K562 (cell line): ENCODE measurements around the gene PDGFD. TPM values are rescaled to one million over a fixed set of nuclear protein-coding genes. Genes with fewer than 3 reads are reported as not detected.

Experiments used
- ATAC-seq: fragments of 200-7000 bp; cut with Tn5 transposase; 3 replicates; pipeline ENCODE4 v1.9.1; 2020; ENCODE audit warnings: moderate library complexity
- BruUV-seq: library from RNA; stranded (reverse); fragments of 400-500 nt; replicated peaks from 2 replicates; lab custom pipeline; 2021; lab: Mats Ljungman, UMichigan
- CTCF ChIA-PET: fragments of 300-600 bp; formaldehyde crosslinking; extraction: SDS; loops from one replicate; lab custom pipeline; 2021; ENCODE audit warnings: low intra/inter-chr PET ratio; lab: Yijun Ruan, JAX
- POLR2A ChIA-PET: fragments of 300-600, 350-650 bp; sonication (Branson Sonifier 250); formaldehyde crosslinking; extraction: SDS; loops from one replicate; lab custom pipeline; 2021; ENCODE audit warnings: antibody characterized with exemption, inconsistent platforms; lab: Yijun Ruan, JAX
- DNase-seq, 4 experiments: peaks; one replicate each; pipeline versions ENCODE4 v3.0.0 to v3.0.0-alpha.2; 2011 to 2018; ENCODE audit warnings: low spot score in 3 of 4, mixed read lengths in 3 of 4; ENCODE audit errors: extremely low read depth in 1 of 4
- FAIRE-seq: peaks from 2 replicates; lab custom pipeline; 2011; peaks lifted over from hg19 to GRCh38; lab: Jason Lieb, UNC
- H2AFZ ChIP-seq: 2 replicates; pipeline ENCODE4 v1.6.0; 2011; ENCODE audit warnings: low read depth, low read length, control low read depth, inconsistent platforms
- H3K27ac ChIP-seq: fragments of 200-600 bp; 3 replicates; pipeline ENCODE4 v1.8.0; 2011; ENCODE audit warnings: low read depth, mild to moderate bottlenecking, control low read depth, inconsistent platforms, low read length, moderate library complexity, mixed read lengths; ENCODE audit errors: extremely low read depth
- H3K27me3 ChIP-seq, 2 experiments: fragments of 300-600 bp in 1 of 2; 2 replicates in 1 of 2; 3 replicates in 1 of 2; pipeline versions ENCODE4 v1.6.0 to v1.8.0; 2011; ENCODE audit warnings: inconsistent platforms in 2 of 2, low read length in 2 of 2, mild to moderate bottlenecking in 1 of 2, mixed read lengths in 1 of 2, moderate library complexity in 1 of 2; ENCODE audit not compliant: control insufficient read depth in 2 of 2, insufficient read depth in 2 of 2
- H3K36me3 ChIP-seq: fragments of 300-600 bp; 3 replicates; pipeline ENCODE4 v1.8.0; 2011; ENCODE audit warnings: mild to moderate bottlenecking, low read length, inconsistent platforms; ENCODE audit not compliant: control insufficient read depth, insufficient read depth
- H3K4me1 ChIP-seq, 2 experiments: fragments of 200-600 bp in 1 of 2; replicated peaks in 1 of 2; 2 replicates in 1 of 2; 3 replicates in 1 of 2; pipeline versions ENCODE4 v1.5.1 to v1.8.0; 2011; ENCODE audit warnings: inconsistent platforms in 2 of 2, low read length in 2 of 2, mild to moderate bottlenecking in 1 of 2, mixed read lengths in 1 of 2, moderate library complexity in 1 of 2; ENCODE audit not compliant: control insufficient read depth in 2 of 2, insufficient read depth in 2 of 2
- H3K4me2 ChIP-seq: 2 replicates; pipeline ENCODE4 v1.6.1; 2011; ENCODE audit warnings: low read length, control low read depth, inconsistent platforms, mixed read lengths; ENCODE audit not compliant: insufficient read depth
- H3K4me3 ChIP-seq: fragments of 200-600 bp; sonication (generic), shearing (Covaris generic); 2 replicates; pipeline ENCODE4 v1.5.1; 2016; ENCODE audit warnings: control low read depth, inconsistent platforms
- H3K79me2 ChIP-seq: fragments of 200-600 bp; 3 replicates; pipeline ENCODE4 v1.8.0; 2011; ENCODE audit warnings: low read length, inconsistent platforms; ENCODE audit not compliant: control insufficient read depth, insufficient read depth
- H3K9ac ChIP-seq, 2 experiments: 2 replicates each; pipeline versions ENCODE4 v1.6.0 to v1.6.1; 2011; ENCODE audit warnings: low read depth in 2 of 2, low read length in 2 of 2, control low read depth in 1 of 2, inconsistent platforms in 1 of 2, mild to moderate bottlenecking in 1 of 2, mixed read lengths in 1 of 2; ENCODE audit not compliant: insufficient read depth in 1 of 2
- H3K9me1 ChIP-seq: one replicate; pipeline ENCODE4 v1.6.0; 2011; ENCODE audit warnings: inconsistent platforms, mild to moderate bottlenecking, low read length, moderate library complexity; ENCODE audit not compliant: control insufficient read depth, insufficient read depth
- H3K9me3 ChIP-seq: replicated peaks from 2 replicates; pipeline ENCODE4 v1.5.1; 2011; ENCODE audit warnings: low read depth, low read length, inconsistent platforms; ENCODE audit not compliant: control insufficient read depth, insufficient read depth
- H4K20me1 ChIP-seq: replicated peaks from 2 replicates; pipeline ENCODE4 v1.6.1; 2011; ENCODE audit warnings: low read length, inconsistent platforms, mixed read lengths; ENCODE audit not compliant: control insufficient read depth, insufficient read depth
- CBX1 ChIP-seq: sonication (generic); IDR thresholded peaks from 2 replicates; pipeline ENCODE4 v1.6.1; 2016; ENCODE audit warnings: antibody characterized with exemption, low read depth, mild to moderate bottlenecking
- CREBBP ChIP-seq: IDR thresholded peaks from one replicate; pipeline ENCODE4 v1.6.1; 2012; ENCODE audit warnings: low read depth, mild to moderate bottlenecking, control low read depth, inconsistent platforms, low read length
- CTBP1 ChIP-seq: fragments of 450-650 bp; IDR thresholded peaks from 2 replicates; pipeline ENCODE4 v1.6.1; 2016; ENCODE audit warnings: borderline replicate concordance
- EGR1 ChIP-seq: fragments of 450-650 bp; conservative IDR thresholded peaks from 2 replicates; pipeline ENCODE4 v1.6.1; 2017; ENCODE audit warnings: mild to moderate bottlenecking
- FOXJ3 ChIP-seq: sonication (generic); formaldehyde crosslinking; IDR thresholded peaks from 2 replicates; pipeline ENCODE4 v1.4.0; 2020; ENCODE audit warnings: mild to moderate bottlenecking, missing genetic modification reagents
- GTF2B ChIP-seq: IDR thresholded peaks from 2 replicates; pipeline ENCODE4 v1.6.1; 2011; ENCODE audit not compliant: insufficient read length; ENCODE audit errors: extremely low read depth
- IRF2 ChIP-seq: sonication (generic); formaldehyde crosslinking; IDR thresholded peaks from 2 replicates; pipeline ENCODE4 v1.8.1; 2022; ENCODE audit warnings: mild to moderate bottlenecking, missing genetic modification reagents
- KLF13 ChIP-seq: fragments of 450-650 bp; IDR thresholded peaks from 2 replicates; pipeline ENCODE4 v1.6.1; 2016; ENCODE audit warnings: missing genetic modification characterization, low read depth, mild to moderate bottlenecking, missing compliant biosample characterization, moderate library complexity, borderline replicate concordance
- MECOM ChIP-seq: fragments of 250-450 bp; sonication (Bioruptor Pico); IDR thresholded peaks from 2 replicates; pipeline ENCODE4 v1.8.0; 2022; ENCODE audit warnings: inconsistent platforms
- RBM15 ChIP-seq: fragments of 200-400 bp; formaldehyde crosslinking; IDR thresholded peaks from 2 replicates; pipeline ENCODE4 v1.6.1; 2018; ENCODE audit warnings: mild to moderate bottlenecking, low read length, moderate library complexity; ENCODE audit not compliant: insufficient read depth
- RREB1 ChIP-seq: fragments of 250-450 bp; sonication (Bioruptor Pico); IDR thresholded peaks from 2 replicates; pipeline ENCODE4 v1.4.0; 2020
- TCF7 ChIP-seq: sonication (generic); IDR thresholded peaks from 2 replicates; pipeline ENCODE4 v1.6.1; 2016; ENCODE audit warnings: antibody characterized with exemption, borderline replicate concordance
- WHSC1 ChIP-seq: IDR thresholded peaks from one replicate; pipeline ENCODE4 v1.6.1; 2012; ENCODE audit warnings: low read length, control low read depth, inconsistent platforms
- XRCC5 ChIP-seq: fragments of 200-400 bp; formaldehyde crosslinking; IDR thresholded peaks from 2 replicates; pipeline ENCODE4 v1.6.1; 2017; ENCODE audit warnings: low read depth, mild to moderate bottlenecking, low read length
- ZNF174 ChIP-seq: fragments of 250-450 bp; sonication (Bioruptor Pico); IDR thresholded peaks from 2 replicates; pipeline ENCODE4 v1.4.0; 2020; ENCODE audit warnings: mild to moderate bottlenecking
- ZNF639 ChIP-seq, 2 experiments: fragments of 200-800 bp in 1 of 2; sonication (Bioruptor generic) in 1 of 2; sonication (generic) in 1 of 2; formaldehyde crosslinking in 1 of 2; IDR thresholded peaks in 1 of 2; conservative IDR thresholded peaks in 1 of 2; 2 replicates each; pipeline versions ENCODE4 v1.5.0 to v1.6.1; 2016 to 2020; ENCODE audit warnings: missing compliant biosample characterization in 1 of 2, missing genetic modification characterization in 1 of 2, missing genetic modification reagents in 1 of 2
- ZNF707 ChIP-seq: fragments of 250-450 bp; sonication (Bioruptor Pico); conservative IDR thresholded peaks from 2 replicates; pipeline ENCODE4 v1.8.0; 2022; ENCODE audit warnings: inconsistent platforms, mild to moderate bottlenecking, moderate library complexity
- WGBS: fragments of 100-300 bp; shearing (Covaris generic); methylation state at CpG from one replicate; pipeline ENCODE4 v1.1.6; 2016; ENCODE audit warnings: low coverage, mixed read lengths; ENCODE audit not compliant: insufficient coverage; ENCODE audit errors: missing lambda C conversion rate; 5-methylcytosine and 5-hydroxymethylcytosine counted together
- in situ Hi-C: fragments of 300-500 bp; cut with MboI; formaldehyde crosslinking; loops from 4 replicates; pipeline ENCODE4 v1.15.0; 2018; ENCODE audit warnings: inconsistent platforms, mixed read lengths
- intact Hi-C: fragments of 100-400 bp; cut with micrococcal nuclease; formaldehyde crosslinking; loops from 2 replicates; pipeline ENCODE4 v1.14.2; 2022
- polyA plus RNA-seq, 8 experiments: library from polyadenylated mRNA; depleted of rRNA in 4 of 8; stranded (reverse) in 5 of 8; unstranded in 3 of 8; fragments of >200 nt; fragmentation: Nextera tagmentation in 2 of 8; fragmentation: Illumina TruSeq in 1 of 8; extraction: Ambion mirVana in 2 of 8; extraction: Trizol in 1 of 8; gene quantifications; 2 replicates each; pipeline versions ENCODE4 v1.2.1 to v1.2.3, GENCODE V29; 2011 to 2014; ENCODE audit warnings: inconsistent platforms in 1 of 8, missing spikeins in 1 of 8
- total RNA-seq, 7 experiments: library from RNA; depleted of rRNA in 6 of 7; stranded (reverse); fragments of >200 nt in 6 of 7; fragmentation: Illumina TruSeq in 2 of 7; extraction: Trizol in 2 of 7; gene quantifications; 2 replicates each; pipeline versions ENCODE4 v1.2.1 to v1.2.3, GENCODE V29; 2011 to 2021; ENCODE audit warnings: low replicate concordance in 1 of 7

Gene PDGFD
- total and polyA plus RNA-seq, 9 of the 15 experiments (the other 6 are each of a cell fraction or from before 2014, with no cell fraction given) = 0.11 TPM; not detected in 8

- DNase-seq (no peak), ATAC-seq (no peak), FAIRE-seq (no peak)
- Histone ChIP-seq H2AFZ (no peak overlapping the region), H3K9me3 (no peaks in the 10 kb centered on the region), H4K20me1 (no peaks in the 10 kb centered on the region), H3K4me1 (no peaks in the 10 kb centered on the region), H3K4me2 (no peak overlapping the region), H3K9ac (no peak overlapping the region), H3K27ac (no peak overlapping the region), H3K79me2 (no peaks in the 10 kb centered on the region), H3K9me1 (no peaks in the 10 kb centered on the region), H3K4me3 (no peak overlapping the region), H3K36me3 (no peaks in the 10 kb centered on the region), H3K27me3 (no peaks in the 10 kb centered on the region)
- no TSS peak for BruUV-seq
- WGBS = 7% methylated on average over 3 of the region's 3 CpGs
- in situ Hi-C loops (no loop called here), intact Hi-C loops (no loop called here)
- POLR2A ChIA-PET = no interaction called here
- CTCF ChIA-PET = no interaction called here
- TF ChIP-seq ZNF174 (CRISPR knock-in tag) (no peak), ZNF707 (CRISPR knock-in tag) (no peak), TCF7 (no peak), EGR1 (no peak), IRF2 (CRISPR knock-in tag) (no peak), MECOM (CRISPR knock-in tag) (no peak), CREBBP (no peak), ZNF639 (CRISPR knock-in tag; conservative IDR thresholded peaks at IDR 0.05 in 1 of 2, IDR thresholded peaks at IDR 0.05 in 1 of 2) (no peak), KLF13 (tag) (no peak), CTBP1 (no peak), RBM15 (no peak), XRCC5 (no peak), CBX1 (no peak), FOXJ3 (CRISPR knock-in tag) (no peak), RREB1 (CRISPR knock-in tag) (no peak), GTF2B (no peak), WHSC1 (no peak)
Observed at GRCh38 chr11:104146943-104147342, 17.0 kb downstream of the PDGFD start.
